ENCODE results near the gene PERCC1. TPM values are rescaled to one million over a fixed set of nuclear protein-coding genes. Genes with fewer than 3 reads are reported as not detected.
A peak's percentile ranks its signal among the peaks of the same experiment; 100 is the strongest.

The PERCC1 gene
- total RNA-seq, 1 donor from 2014 or later: not detected

DNA sequence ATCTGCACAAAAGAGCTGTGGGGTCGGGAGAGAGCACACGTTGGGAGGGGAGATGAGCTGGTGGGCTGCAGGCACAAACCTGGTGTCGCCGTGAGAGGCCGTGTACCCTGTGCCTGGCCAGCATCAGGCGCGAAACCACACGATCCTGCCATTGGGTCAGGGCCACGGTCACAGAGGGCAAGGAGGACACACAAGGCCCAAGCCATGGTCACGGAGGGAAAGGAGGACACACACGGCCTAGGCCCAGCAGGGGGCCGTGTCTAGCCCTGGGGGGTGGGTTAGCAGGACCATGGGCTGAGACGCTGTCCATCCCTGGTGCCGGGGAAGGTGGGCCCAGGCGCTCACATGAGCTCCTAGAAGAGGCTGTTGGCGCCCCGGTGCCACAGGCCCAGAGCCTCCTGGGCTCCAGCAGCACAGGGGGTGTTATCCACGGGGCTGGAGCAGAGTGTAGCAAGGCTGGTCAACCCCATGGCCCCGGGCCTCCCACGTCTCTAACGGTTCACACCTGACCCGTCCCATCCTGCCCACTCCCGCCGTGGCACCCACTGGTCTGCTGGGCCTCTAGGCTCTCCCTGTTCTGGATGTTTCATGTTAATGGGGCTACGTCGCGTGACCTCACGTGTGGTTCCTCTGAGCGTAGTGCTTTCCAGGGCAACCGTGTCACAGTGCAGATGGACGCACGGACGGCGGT, 21.0 kb downstream of the PERCC1 start:
- Histone ChIP-seq H4K20me1 (ENCODE audit: insufficient read depth, low read length) (no peaks in the 10 kb centered on the region), H3K27me3 (ENCODE audit: insufficient read depth, low read length) (no peaks in the 10 kb centered on the region), H2AFZ (ENCODE audit: low read depth, low read length) (no peak overlapping the region), H3K4me1 (ENCODE audit: insufficient read depth, low read length) (no peaks in the 10 kb centered on the region), H3K36me3 (ENCODE audit: insufficient read depth, low read length) (no peaks in the 10 kb centered on the region), H3K4me3 (ENCODE audit: insufficient read depth, low read depth, low read length) (no peak overlapping the region), H3K4me2 (ENCODE audit: low read length) (no peak overlapping the region), H3K79me2 (ENCODE audit: insufficient read depth, low read length) (no peaks in the 10 kb centered on the region), H3K9me3 (ENCODE audit: insufficient read depth, low read depth, low read length) (no peaks in the 10 kb centered on the region), H3K9ac (ENCODE audit: low read length) (no peak overlapping the region), H3K27ac (ENCODE audit: low read depth, low read length) (no peak overlapping the region)
- Mint-ChIP-seq H3K27ac (ENCODE audit: unreplicated experiment) (peak overlapping the region; percentile 41), H3K4me1 (ENCODE audit: low read depth, unreplicated experiment) (no peaks in the 10 kb centered on the region), H3K4me3 (ENCODE audit: unreplicated experiment) (no peak overlapping the region), H3K36me3 (ENCODE audit: low read depth, unreplicated experiment) (peaks cover 9% of the 10 kb centered on the region), H3K9me3 (ENCODE audit: unreplicated experiment) (no peaks in the 10 kb centered on the region), H3K27me3 (ENCODE audit: low read depth, unreplicated experiment) (no peaks in the 10 kb centered on the region)
- FAIRE-seq (no peak), DNase-seq (ENCODE audit: low read depth) (no peak)
- no peak for TF ChIP-seq EZH2 (IDR thresholded peaks at IDR 0.05; ENCODE audit: insufficient read depth, low read length)
- TF ChIP-seq, protein P1, sequence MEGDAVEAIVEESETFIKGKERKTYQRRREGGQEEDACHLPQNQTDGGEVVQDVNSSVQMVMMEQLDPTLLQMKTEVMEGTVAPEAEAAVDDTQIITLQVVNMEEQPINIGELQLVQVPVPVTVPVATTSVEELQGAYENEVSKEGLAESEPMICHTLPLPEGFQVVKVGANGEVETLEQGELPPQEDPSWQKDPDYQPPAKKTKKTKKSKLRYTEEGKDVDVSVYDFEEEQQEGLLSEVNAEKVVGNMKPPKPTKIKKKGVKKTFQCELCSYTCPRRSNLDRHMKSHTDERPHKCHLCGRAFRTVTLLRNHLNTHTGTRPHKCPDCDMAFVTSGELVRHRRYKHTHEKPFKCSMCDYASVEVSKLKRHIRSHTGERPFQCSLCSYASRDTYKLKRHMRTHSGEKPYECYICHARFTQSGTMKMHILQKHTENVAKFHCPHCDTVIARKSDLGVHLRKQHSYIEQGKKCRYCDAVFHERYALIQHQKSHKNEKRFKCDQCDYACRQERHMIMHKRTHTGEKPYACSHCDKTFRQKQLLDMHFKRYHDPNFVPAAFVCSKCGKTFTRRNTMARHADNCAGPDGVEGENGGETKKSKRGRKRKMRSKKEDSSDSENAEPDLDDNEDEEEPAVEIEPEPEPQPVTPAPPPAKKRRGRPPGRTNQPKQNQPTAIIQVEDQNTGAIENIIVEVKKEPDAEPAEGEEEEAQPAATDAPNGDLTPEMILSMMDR (IDR thresholded peaks at IDR 0.05; ENCODE audit: insufficient read depth, low read depth, low read length): no peak

DNA sequence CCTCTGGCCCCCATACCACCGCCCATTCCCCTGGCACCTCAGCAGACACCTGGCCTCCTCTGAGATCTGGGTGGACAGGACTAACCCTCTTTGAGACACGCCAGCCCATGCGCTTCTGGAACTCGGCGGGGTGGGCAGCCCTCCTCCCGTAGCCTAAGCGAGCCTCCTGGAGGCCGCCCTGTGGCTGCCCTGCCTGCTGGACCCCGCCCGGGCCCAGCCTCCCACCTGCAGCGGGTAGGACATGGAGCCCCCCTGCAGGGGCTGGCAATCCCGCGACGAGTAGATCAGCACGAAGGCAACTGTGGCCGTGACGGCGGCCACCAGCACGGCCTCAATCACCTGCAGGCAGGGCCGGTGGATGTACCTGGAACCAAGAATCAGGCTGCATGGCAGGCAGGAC, 21.7 kb downstream of the PERCC1 start:
- Mint-ChIP-seq H3K36me3 (ENCODE audit: low read depth, unreplicated experiment) (peaks cover 9% of the 10 kb centered on the region), H3K4me3 (ENCODE audit: unreplicated experiment) (no peak overlapping the region), H3K27ac (ENCODE audit: unreplicated experiment) (no peak overlapping the region), H3K4me1 (ENCODE audit: low read depth, unreplicated experiment) (no peaks in the 10 kb centered on the region), H3K9me3 (ENCODE audit: unreplicated experiment) (no peaks in the 10 kb centered on the region), H3K27me3 (ENCODE audit: low read depth, unreplicated experiment) (no peaks in the 10 kb centered on the region)
- H4K20me1 ChIP-seq (ENCODE audit: insufficient read depth, low read length): no peaks in the 10 kb centered on the region
- no peak overlapping the region for H2AFZ ChIP-seq (ENCODE audit: low read depth, low read length)
- FAIRE-seq: no peak
- no peak overlapping the region for H3K4me2 ChIP-seq (ENCODE audit: low read length)
- H3K27ac ChIP-seq (ENCODE audit: low read depth, low read length): no peak overlapping the region
- no peak for DNase-seq (ENCODE audit: low read depth)
- H3K27me3 ChIP-seq (ENCODE audit: insufficient read depth, low read length): no peaks in the 10 kb centered on the region
- no peaks in the 10 kb centered on the region for H3K9me3 ChIP-seq (ENCODE audit: insufficient read depth, low read depth, low read length)
- H3K36me3 ChIP-seq (ENCODE audit: insufficient read depth, low read length): no peaks in the 10 kb centered on the region
- no peak overlapping the region for H3K4me3 ChIP-seq (ENCODE audit: insufficient read depth, low read depth, low read length)
- H3K79me2 ChIP-seq (ENCODE audit: insufficient read depth, low read length): no peaks in the 10 kb centered on the region
- no peaks in the 10 kb centered on the region for H3K4me1 ChIP-seq (ENCODE audit: insufficient read depth, low read length)
- H3K9ac ChIP-seq (ENCODE audit: low read length): no peak overlapping the region
- TF ChIP-seq EZH2 (IDR thresholded peaks at IDR 0.05; ENCODE audit: insufficient read depth, low read length): no peak
- TF ChIP-seq, protein P1 (IDR thresholded peaks at IDR 0.05; ENCODE audit: insufficient read depth, low read depth, low read length): no peak

DNA sequence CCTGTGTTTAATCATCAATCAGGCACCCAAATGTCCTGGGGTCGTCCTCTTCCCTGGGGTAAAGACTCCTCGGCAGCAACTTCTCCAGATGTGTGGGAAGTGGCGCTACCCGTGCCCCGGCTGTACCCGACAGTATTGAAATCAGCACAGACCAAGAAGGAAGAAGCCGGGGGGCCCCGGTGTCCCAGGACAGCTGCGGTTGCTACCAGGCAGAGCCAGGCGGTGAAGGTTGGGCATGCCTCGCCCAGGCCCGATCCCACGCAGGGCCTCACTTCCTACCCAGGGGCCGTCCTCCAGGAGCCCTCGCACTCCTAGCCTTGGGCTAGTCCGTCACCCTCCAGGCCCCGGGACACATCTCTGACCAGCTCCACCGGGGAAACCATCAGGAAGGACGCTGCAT, 22.4 kb downstream of the PERCC1 start:
- Histone ChIP-seq H3K36me3 (ENCODE audit: insufficient read depth, low read length) (no peaks in the 10 kb centered on the region), H3K27me3 (ENCODE audit: insufficient read depth, low read length) (no peaks in the 10 kb centered on the region), H3K4me1 (ENCODE audit: insufficient read depth, low read length) (no peaks in the 10 kb centered on the region), H3K27ac (ENCODE audit: low read depth, low read length) (no peak overlapping the region), H3K9ac (ENCODE audit: low read length) (no peak overlapping the region), H3K9me3 (ENCODE audit: insufficient read depth, low read depth, low read length) (no peaks in the 10 kb centered on the region), H3K4me2 (ENCODE audit: low read length) (no peak overlapping the region), H3K79me2 (ENCODE audit: insufficient read depth, low read length) (no peaks in the 10 kb centered on the region), H4K20me1 (ENCODE audit: insufficient read depth, low read length) (peaks cover 7% of the 10 kb centered on the region), H3K4me3 (ENCODE audit: insufficient read depth, low read depth, low read length) (no peak overlapping the region), H2AFZ (ENCODE audit: low read depth, low read length) (no peak overlapping the region)
- Mint-ChIP-seq H3K9me3 (ENCODE audit: unreplicated experiment) (no peaks in the 10 kb centered on the region), H3K4me3 (ENCODE audit: unreplicated experiment) (no peak overlapping the region), H3K4me1 (ENCODE audit: low read depth, unreplicated experiment) (no peaks in the 10 kb centered on the region), H3K27ac (ENCODE audit: unreplicated experiment) (no peak overlapping the region), H3K36me3 (ENCODE audit: low read depth, unreplicated experiment) (peaks cover 6% of the 10 kb centered on the region), H3K27me3 (ENCODE audit: low read depth, unreplicated experiment) (no peaks in the 10 kb centered on the region)
- FAIRE-seq (no peak), DNase-seq (ENCODE audit: low read depth) (no peak)
- TF ChIP-seq, protein P1 (IDR thresholded peaks at IDR 0.05; ENCODE audit: insufficient read depth, low read depth, low read length): no peak
- TF ChIP-seq EZH2 (IDR thresholded peaks at IDR 0.05; ENCODE audit: insufficient read depth, low read length): no peak

Data from astrocyte (in vitro differentiated cells and primary cell).